HepG2 (cell line): ENCODE results near the gene CDC37. TPM values are rescaled to one million over a fixed set of nuclear protein-coding genes. Genes with fewer than 3 reads are reported as not detected.

Experiments used
- ATAC-seq: fragments of 200-7000 bp; cut with Tn5 transposase; 3 replicates; pipeline ENCODE4 v1.9.1; 2020; ENCODE audit warnings: mild to moderate bottlenecking, moderate library complexity
- BruUV-seq: library from RNA; stranded (reverse); fragments of 400-500 nt; replicated peaks from 2 replicates; lab custom pipeline; 2021; lab: Mats Ljungman, UMichigan
- CTCF ChIA-PET: fragments of 300-600 bp; formaldehyde crosslinking; extraction: SDS; loops from one replicate; lab custom pipeline; 2021; ENCODE audit warnings: low total read pairs, inconsistent platforms, low intra/inter-chr PET ratio; lab: Yijun Ruan, JAX
- POLR2A ChIA-PET: fragments of 350-600 bp; sonication (Branson Sonifier 250); formaldehyde crosslinking; loops from one replicate; lab custom pipeline; 2020; ENCODE audit warnings: antibody characterized with exemption, inconsistent platforms; lab: Yijun Ruan, JAX
- DNase-seq: peaks from one replicate; pipeline ENCODE4 v3.0.0-alpha.2; 2015; ENCODE audit warnings: low spot score
- FAIRE-seq: peaks from 3 replicates; lab custom pipeline; 2011; peaks lifted over from hg19 to GRCh38; lab: Jason Lieb, UNC
- H2AFZ ChIP-seq: one replicate; pipeline ENCODE4 v1.6.1; 2011; ENCODE audit warnings: low read length, inconsistent platforms
- H3K27ac ChIP-seq: fragments of 300-600 bp; 3 replicates; pipeline ENCODE4 v1.8.0; 2011; ENCODE audit warnings: mixed run types, mild to moderate bottlenecking, mixed read lengths, low read length, inconsistent platforms; ENCODE audit not compliant: insufficient read depth; ENCODE audit errors: extremely low read length
- H3K27me3 ChIP-seq, 2 experiments: fragments of 200-600 bp in 1 of 2; 2 replicates in 1 of 2; 3 replicates in 1 of 2; pipeline versions ENCODE4 v1.6.0 to v1.8.0; 2011; ENCODE audit warnings: low read length in 2 of 2, mild to moderate bottlenecking in 2 of 2, moderate library complexity in 2 of 2, inconsistent platforms in 1 of 2; ENCODE audit not compliant: insufficient read depth in 2 of 2, control insufficient read depth in 1 of 2
- H3K36me3 ChIP-seq, 2 experiments: fragments of 200-600 bp in 1 of 2; replicated peaks in 1 of 2; 2 replicates in 1 of 2; 3 replicates in 1 of 2; pipeline versions ENCODE4 v1.5.1 to v1.8.0; 2011; ENCODE audit warnings: low read length in 2 of 2, inconsistent platforms in 1 of 2; ENCODE audit not compliant: insufficient read depth in 2 of 2, control insufficient read depth in 1 of 2
- H3K4me1 ChIP-seq: 2 replicates; pipeline ENCODE4 v1.5.1; 2012; ENCODE audit warnings: low read length, inconsistent platforms; ENCODE audit not compliant: insufficient read depth
- H3K4me2 ChIP-seq: 2 replicates; pipeline ENCODE4 v1.6.0; 2011; ENCODE audit warnings: low read depth, low read length, inconsistent platforms
- H3K4me3 ChIP-seq, 3 experiments: fragments of 200-600 bp in 1 of 3; sonication (generic), shearing (Covaris generic) in 1 of 3; replicated peaks in 1 of 3; 2 replicates each; pipeline ENCODE4 v1.5.1; 2011 to 2016; ENCODE audit warnings: low read length in 3 of 3, inconsistent platforms in 2 of 3, low read depth in 2 of 3, mild to moderate bottlenecking in 2 of 3, control low read depth in 1 of 3, mixed read lengths in 1 of 3; ENCODE audit not compliant: insufficient read depth in 1 of 3
- H3K79me2 ChIP-seq: one replicate; pipeline ENCODE4 v1.6.1; 2011; ENCODE audit warnings: low read length, inconsistent platforms; ENCODE audit not compliant: insufficient read depth
- H3K9ac ChIP-seq: 2 replicates; pipeline ENCODE4 v1.6.0; 2011; ENCODE audit warnings: mild to moderate bottlenecking, low read depth, low read length, inconsistent platforms; ENCODE audit not compliant: insufficient read depth
- H3K9me3 ChIP-seq: 2 replicates; pipeline ENCODE4 v1.5.1; 2012; ENCODE audit warnings: mild to moderate bottlenecking, low read length
- H4K20me1 ChIP-seq: 2 replicates; pipeline ENCODE4 v1.6.0; 2011; ENCODE audit warnings: inconsistent platforms, mild to moderate bottlenecking, low read length, moderate library complexity; ENCODE audit not compliant: insufficient read depth
- CCAR2 ChIP-seq: fragments of 200-400 bp; formaldehyde crosslinking; optimal IDR thresholded peaks from 2 replicates; pipeline ENCODE3; 2018; ENCODE audit warnings: low read depth, mild to moderate bottlenecking, low read length, moderate library complexity
- DDIT3 ChIP-seq: sonication (generic); formaldehyde crosslinking; IDR thresholded peaks from 2 replicates; pipeline ENCODE4 v1.4.0; 2020; ENCODE audit warnings: mild to moderate bottlenecking, missing genetic modification reagents
- FIP1L1 ChIP-seq: fragments of 200-400 bp; formaldehyde crosslinking; IDR thresholded peaks from 2 replicates; pipeline ENCODE4 v1.6.1; 2018; ENCODE audit warnings: low read depth, mild to moderate bottlenecking, low read length, moderate library complexity, borderline replicate concordance; ENCODE audit not compliant: insufficient read depth
- HNF4G ChIP-seq, 2 experiments: sonication (generic) in 1 of 2; formaldehyde crosslinking in 1 of 2; IDR thresholded peaks; 2 replicates each; pipeline versions ENCODE4 v1.4.0 to v1.6.1; 2011 to 2020; ENCODE audit warnings: borderline replicate concordance in 2 of 2, low read depth in 2 of 2, mild to moderate bottlenecking in 2 of 2, low read length in 1 of 2, missing genetic modification reagents in 1 of 2, moderate library complexity in 1 of 2
- HOXA3 ChIP-seq: sonication (generic); formaldehyde crosslinking; IDR thresholded peaks from 2 replicates; pipeline ENCODE4 v1.5.0; 2020; ENCODE audit warnings: missing genetic modification reagents
- HOXA9 ChIP-seq: sonication (generic); formaldehyde crosslinking; IDR thresholded peaks from 2 replicates; pipeline ENCODE4 v1.8.1; 2022; ENCODE audit warnings: missing genetic modification reagents, mild to moderate bottlenecking, moderate library complexity, borderline replicate concordance
- PAWR ChIP-seq: sonication (generic); formaldehyde crosslinking; IDR thresholded peaks from 2 replicates; pipeline ENCODE4 v1.4.0; 2020; ENCODE audit warnings: missing genetic modification reagents, mild to moderate bottlenecking, borderline replicate concordance
- PITX1 ChIP-seq: sonication (generic); formaldehyde crosslinking; IDR thresholded peaks from 2 replicates; pipeline ENCODE4 v1.5.1; 2020; ENCODE audit warnings: mild to moderate bottlenecking, missing genetic modification reagents
- POLR2G ChIP-seq: fragments of 200-400 bp; formaldehyde crosslinking; IDR thresholded peaks from 2 replicates; pipeline ENCODE4 v1.6.1; 2018; ENCODE audit warnings: mild to moderate bottlenecking, low read depth, low read length, moderate library complexity
- SIX1 ChIP-seq: sonication (generic); formaldehyde crosslinking; IDR thresholded peaks from 2 replicates; pipeline ENCODE4 v1.4.0; 2020; ENCODE audit warnings: missing genetic modification reagents, borderline replicate concordance
- SRF ChIP-seq: IDR thresholded peaks from 2 replicates; pipeline ENCODE4 v1.6.1; 2011; ENCODE audit warnings: mild to moderate bottlenecking, low read depth, low read length, moderate library complexity
- SYNCRIP ChIP-seq: fragments of 200-400 bp; formaldehyde crosslinking; IDR thresholded peaks from 2 replicates; pipeline ENCODE4 v1.6.1; 2018; ENCODE audit warnings: mild to moderate bottlenecking, low read depth, low read length; ENCODE audit not compliant: insufficient read depth
- TBX2 ChIP-seq: sonication (generic); formaldehyde crosslinking; IDR thresholded peaks from 2 replicates; pipeline ENCODE4 v1.5.0; 2020; ENCODE audit warnings: missing genetic modification reagents, mild to moderate bottlenecking, borderline replicate concordance
- U2AF2 ChIP-seq: fragments of 200-400 bp; formaldehyde crosslinking; IDR thresholded peaks from 2 replicates; pipeline ENCODE4 v1.6.1; 2017; ENCODE audit warnings: low read depth, mild to moderate bottlenecking, low read length
- ZNF34 ChIP-seq: sonication (generic); formaldehyde crosslinking; IDR thresholded peaks from 2 replicates; pipeline ENCODE4 v1.4.0; 2020; ENCODE audit warnings: mild to moderate bottlenecking, missing genetic modification reagents, borderline replicate concordance
- ZNF646 ChIP-seq: sonication (generic); formaldehyde crosslinking; IDR thresholded peaks from 2 replicates; pipeline ENCODE4 v1.9.0; 2021; ENCODE audit warnings: mild to moderate bottlenecking, missing genetic modification reagents
- ZNF781 ChIP-seq: sonication (generic); formaldehyde crosslinking; IDR thresholded peaks from 2 replicates; pipeline ENCODE4 v1.5.1; 2020; ENCODE audit warnings: borderline replicate concordance, mild to moderate bottlenecking, missing genetic modification reagents; ENCODE audit errors: not compliant biosample characterization
- WGBS: methylation state at CpG from one replicate; pipeline ENCODE4 v1.1.6; 2017; ENCODE audit warnings: low lambda C conversion rate; 5-methylcytosine and 5-hydroxymethylcytosine counted together
- in situ Hi-C: cut with HindIII; loops from 2 replicates; pipeline ENCODE4 v1.10.0; 2017; ENCODE audit warnings: low pct_unique_long_range_greater_than_20kb; ENCODE audit not compliant: extremely low pct_ligation_motif_present
- intact Hi-C: fragments of 100-400 bp; cut with micrococcal nuclease; formaldehyde crosslinking; loops from one replicate; pipeline ENCODE4 v1.10.0; 2022; ENCODE audit not compliant: unreplicated experiment
- polyA plus RNA-seq, 8 experiments: library from polyadenylated mRNA; depleted of rRNA in 3 of 8; stranded (reverse) in 7 of 8; unstranded in 1 of 8; fragments of >200 nt; fragmentation: Illumina TruSeq in 4 of 8; extraction: Trizol in 4 of 8; gene quantifications; 2 replicates each; pipeline versions ENCODE4 v1.2.1 to v1.2.3, GENCODE V29; 2011 to 2016; ENCODE audit warnings: low read depth in 4 of 8, missing spikeins in 1 of 8, mixed read lengths in 1 of 8; ENCODE audit not compliant: insufficient read depth in 1 of 8
- total RNA-seq, 5 experiments: library from RNA; depleted of rRNA; stranded (reverse); fragments of >200 nt; fragmentation: Illumina TruSeq; extraction: Trizol; gene quantifications; 2 replicates each; pipeline ENCODE4 v1.2.3, GENCODE V29; 2016; ENCODE audit warnings: low read depth in 1 of 5

CDC37 gene
- total and polyA plus RNA-seq, 2 of the 13 experiments (the other 11 are each of a cell fraction or from before 2014, with no cell fraction given) = 158 to 177 TPM

DNA sequence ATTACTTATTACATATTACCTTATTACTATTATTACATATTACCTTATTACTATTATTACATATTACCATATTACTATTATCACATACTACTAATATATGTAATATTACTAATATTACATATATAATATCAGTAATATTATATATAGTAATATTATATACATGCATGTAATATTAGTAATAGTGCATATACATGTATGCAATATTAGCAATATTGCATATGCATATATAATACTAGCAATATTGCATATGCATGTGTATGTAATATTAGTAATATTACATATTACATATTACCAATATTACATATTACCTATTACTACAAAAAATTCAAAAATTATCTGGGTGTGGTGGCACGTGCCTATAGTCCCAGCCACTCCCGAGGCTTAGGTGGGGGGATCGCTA is 39.4 kb upstream of the CDC37 start:
- no peak for TF ChIP-seq SRF
- TF ChIP-seq HOXA9 (CRISPR knock-in tag) = no peak
- TF ChIP-seq ZNF781 (CRISPR knock-in tag) = no peak
- TF ChIP-seq TBX2 (CRISPR knock-in tag) = no peak
- TF ChIP-seq POLR2G = no peak
- TF ChIP-seq FIP1L1 = no peak
- no peak for TF ChIP-seq U2AF2
- TF ChIP-seq PAWR = no peak
- no peak for TF ChIP-seq ZNF646 (CRISPR knock-in tag)
- TF ChIP-seq ZNF34 (CRISPR knock-in tag) = no peak
- TF ChIP-seq HOXA3 (CRISPR knock-in tag) = no peak
- no peak for TF ChIP-seq HNF4G (IDR thresholded peaks at IDR 0.05; ENCODE audit: borderline replicate concordance, low read depth, low read length)
- no peak for TF ChIP-seq HNF4G (CRISPR knock-in tag; IDR thresholded peaks at IDR 0.05; ENCODE audit: borderline replicate concordance, low read depth)
- TF ChIP-seq PITX1 = no peak
- TF ChIP-seq SYNCRIP = no peak
- no peak for TF ChIP-seq DDIT3 (CRISPR knock-in tag)
- no peak for TF ChIP-seq SIX1 (CRISPR knock-in tag)
- no peak for TF ChIP-seq CCAR2
- Histone ChIP-seq H3K27me3 (no peaks in the 10 kb centered on the region), H2AFZ (no peak overlapping the region), H4K20me1 (no peaks in the 10 kb centered on the region), H3K27ac (no peak overlapping the region), H3K79me2 (no peaks in the 10 kb centered on the region), H3K4me3 (no peak overlapping the region), H3K36me3 (no peaks in the 10 kb centered on the region; a peak in 1 of 5 replicates), H3K9ac (no peak overlapping the region), H3K9me3 (no peaks in the 10 kb centered on the region), H3K4me2 (no peak overlapping the region), H3K4me1 (no peaks in the 10 kb centered on the region)
- ChIA-PET CTCF (no interaction called here), POLR2A (no interaction called here)
- BruUV-seq = no TSS peak
- FAIRE-seq (no peak), ATAC-seq (no peak), DNase-seq (no peak)
- intact Hi-C loops = no loop called here
- in situ Hi-C loops = no loop called here
- WGBS = 98% methylated on average over 3 of the region's 3 CpGs
